Suprapubic skin (tissue), 4 donors: ENCODE results near the gene CLEC4A. TPM values are rescaled to one million over a fixed set of nuclear protein-coding genes. Genes with fewer than 3 reads are reported as not detected.
A peak's percentile ranks its signal among the peaks of the same experiment; 100 is the strongest.

Source experiments
- DNase-seq, 2 donors: peaks; one replicate each; pipeline ENCODE4 v3.0.0-alpha.2; 2019; ENCODE audit warnings: low spot score in 2 of 2
- H3K27ac ChIP-seq: fragments of 200-600 bp; sonication (generic); one replicate; pipeline ENCODE4 v1.5.1; 2019
- H3K27me3 ChIP-seq: fragments of 200-600 bp; sonication (generic); one replicate; pipeline ENCODE4 v1.5.1; 2019
- H3K36me3 ChIP-seq: fragments of 200-600 bp; sonication (generic); one replicate; pipeline ENCODE4 v1.5.1; 2019
- H3K4me1 ChIP-seq: fragments of 200-600 bp; sonication (generic); one replicate; pipeline ENCODE4 v1.5.1; 2019
- H3K4me3 ChIP-seq: fragments of 200-600 bp; sonication (generic); one replicate; pipeline ENCODE4 v1.5.1; 2019; ENCODE audit warnings: mild to moderate bottlenecking
- H3K9me3 ChIP-seq: fragments of 200-600 bp; sonication (generic); one replicate; pipeline ENCODE4 v1.5.1; 2019
- CTCF ChIP-seq, 2 donors: fragments of 200-600 bp in 1 of 2; fragments of 450-650 bp in 1 of 2; sonication (generic) in 1 of 2; IDR thresholded peaks; one replicate each; pipeline ENCODE4 v1.5.1; 2016 to 2019; ENCODE audit warnings: antibody characterized with exemption in 2 of 2, mild to moderate bottlenecking in 1 of 2, moderate library complexity in 1 of 2
- EP300 ChIP-seq: sonication (generic); formaldehyde crosslinking; IDR thresholded peaks from one replicate; pipeline ENCODE4 v1.6.1; 2017; ENCODE audit warnings: antibody characterized with exemption
- POLR2A ChIP-seq, 2 donors: fragments of 450-650 bp; IDR thresholded peaks; one replicate each; pipeline ENCODE4 v1.6.1; 2017; ENCODE audit warnings: antibody characterized with exemption in 2 of 2, mild to moderate bottlenecking in 2 of 2, moderate library complexity in 2 of 2
- POLR2AphosphoS5 ChIP-seq, 3 donors: sonication (generic); formaldehyde crosslinking; IDR thresholded peaks; one replicate each; pipeline ENCODE4 v1.6.1; 2017; ENCODE audit warnings: antibody characterized with exemption in 3 of 3
- WGBS: methylation state at CpG from one replicate; pipeline ENCODE4 v1.1.5; 2018; 5-methylcytosine and 5-hydroxymethylcytosine counted together
- total RNA-seq, 4 donors: library from RNA; depleted of rRNA; stranded (reverse); fragments of >200 nt; gene quantifications; one replicate each; pipeline ENCODE4 v1.1.0, GENCODE V29; 2016

Gene CLEC4A
- 1 to 10 TPM; 1.1 to 7.2 (median 1.7) TPM for total RNA-seq

DNA sequence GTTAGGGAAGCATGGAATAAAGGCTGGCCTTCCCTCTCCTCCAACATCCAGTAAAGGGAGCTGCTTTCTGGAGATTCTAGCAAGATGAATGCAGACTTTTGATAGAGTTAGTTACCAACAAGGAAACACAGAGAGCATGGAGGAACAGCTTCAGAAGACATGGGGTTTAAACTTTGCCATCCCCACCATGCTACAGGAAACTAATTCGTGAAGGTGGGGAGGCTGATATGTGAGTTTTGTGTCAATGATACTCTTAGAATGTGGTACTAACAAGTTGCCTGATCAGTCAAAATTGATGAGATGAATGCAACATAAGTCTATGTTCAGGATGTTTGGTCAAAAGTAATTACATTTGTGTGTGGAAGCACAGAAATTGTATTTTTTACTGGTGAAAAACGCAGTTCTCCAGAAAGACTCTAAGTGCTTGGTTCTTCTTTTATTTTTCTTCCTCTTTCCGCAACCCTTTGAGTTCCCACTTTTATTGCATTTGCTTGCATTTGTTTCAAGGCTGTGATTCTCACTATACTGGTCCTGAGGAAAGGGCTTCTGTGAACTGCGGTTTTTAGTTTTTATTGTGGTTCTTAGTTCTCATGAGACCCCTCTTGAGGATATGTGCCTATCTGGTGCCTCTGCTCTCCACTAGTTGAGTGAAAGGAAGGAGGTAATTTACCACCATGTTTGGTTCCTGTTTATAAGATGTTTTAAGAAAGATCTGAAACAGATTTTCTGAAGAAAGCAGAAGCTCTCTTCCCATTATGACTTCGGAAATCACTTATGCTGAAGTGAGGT is at the start of gene CLEC4A:
Gene CLEC4A (plus strand): TSS at position 494 of the 789 bp plus-strand sequence. CDS start 262 bp downstream, at position 756.
- Histone ChIP-seq H3K9me3 (no peaks in the 10 kb centered on the region), H3K27ac (no peak within 1 kb of the TSS), H3K36me3 (no peaks in the 10 kb centered on the region), H3K4me3 (peak within 1 kb of the TSS; percentile 2), H3K27me3 (no peaks in the 10 kb centered on the region), H3K4me1 (no peaks in the 10 kb centered on the region)
- no peak for DNase-seq
- TF ChIP-seq POLR2AphosphoS5 (IDR thresholded peaks at IDR 0.05), result no peak
- TF ChIP-seq CTCF (IDR thresholded peaks at IDR 0.05), result no peak
- TF ChIP-seq EP300, result no peak
- no peak for TF ChIP-seq POLR2A (IDR thresholded peaks at IDR 0.05)
- 79% methylated on average over 5 of the region's 5 CpGs for WGBS

GRCh38 chr12:8075935-8076334 is 47.5 kb upstream of the CLEC4A start:
- TF ChIP-seq CTCF (IDR thresholded peaks at IDR 0.05) (no peak), EP300 (no peak), POLR2A (IDR thresholded peaks at IDR 0.05) (no peak), POLR2AphosphoS5 (IDR thresholded peaks at IDR 0.05) (no peak)
- no peaks in the 10 kb centered on the region for H3K9me3 ChIP-seq
- no peak for DNase-seq
- H3K4me1 ChIP-seq, result peaks cover 2% of the 10 kb centered on the region
- H3K27ac ChIP-seq, result no peak overlapping the region
- no peaks in the 10 kb centered on the region for H3K27me3 ChIP-seq
- H3K36me3 ChIP-seq, result no peaks in the 10 kb centered on the region
- 90% methylated on average over 6 of the region's 6 CpGs for WGBS
- H3K4me3 ChIP-seq, result no peak overlapping the region

DNA sequence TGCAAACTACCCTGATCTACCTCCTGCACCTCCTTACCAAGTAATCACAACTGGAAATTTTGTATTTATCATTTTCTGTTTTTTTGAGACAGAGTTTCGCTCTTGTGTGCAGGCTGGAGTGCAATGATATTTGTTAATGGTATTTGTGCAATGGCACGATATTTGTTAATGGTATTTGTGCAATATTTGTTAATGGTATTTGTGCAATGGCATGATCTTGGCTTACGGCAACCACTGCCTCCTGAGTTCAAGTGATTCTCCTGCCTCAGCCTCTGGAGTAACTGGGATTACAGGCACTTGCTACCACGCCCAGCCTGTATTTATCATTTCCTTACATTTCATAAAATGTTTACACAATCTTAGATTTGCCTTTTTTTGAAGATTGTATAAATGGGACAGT is 47.1 kb upstream of the CLEC4A start:
- H3K4me1 ChIP-seq, result peaks cover 6% of the 10 kb centered on the region
- no peak overlapping the region for H3K27ac ChIP-seq
- DNase-seq, result no peak
- no peaks in the 10 kb centered on the region for H3K36me3 ChIP-seq
- WGBS, result 87% methylated on average over 4 of the region's 4 CpGs
- H3K27me3 ChIP-seq, result no peaks in the 10 kb centered on the region
- no peak overlapping the region for H3K4me3 ChIP-seq
- H3K9me3 ChIP-seq, result no peaks in the 10 kb centered on the region
- TF ChIP-seq CTCF (IDR thresholded peaks at IDR 0.05), result no peak
- TF ChIP-seq POLR2A (IDR thresholded peaks at IDR 0.05), result no peak
- TF ChIP-seq POLR2AphosphoS5 (IDR thresholded peaks at IDR 0.05), result no peak
- TF ChIP-seq EP300, result no peak

- no peaks in the 10 kb centered on the region for H3K36me3 ChIP-seq
- H3K27ac ChIP-seq, result no peak overlapping the region
- no peaks in the 10 kb centered on the region for H3K9me3 ChIP-seq
- H3K4me1 ChIP-seq, result peaks cover 9% of the 10 kb centered on the region
- no peak overlapping the region for H3K4me3 ChIP-seq
- no peak for TF ChIP-seq POLR2AphosphoS5 (IDR thresholded peaks at IDR 0.05)
- TF ChIP-seq POLR2A (IDR thresholded peaks at IDR 0.05), result no peak
- no peak for TF ChIP-seq EP300
- TF ChIP-seq CTCF (IDR thresholded peaks at IDR 0.05), result no peak
- 45% methylated on average over 4 of the region's 4 CpGs for WGBS
- no peak for DNase-seq
- no peaks in the 10 kb centered on the region for H3K27me3 ChIP-seq
Observed at GRCh38 chr12:8077207-8077606, 46.2 kb upstream of the CLEC4A start.

GRCh38 chr12:8078398-8078797 is 45.0 kb upstream of the CLEC4A start:
- DNase-seq, result no peak
- H3K4me1 ChIP-seq, result peaks cover 19% of the 10 kb centered on the region
- TF ChIP-seq POLR2AphosphoS5 (IDR thresholded peaks at IDR 0.05), result no peak
- no peak for TF ChIP-seq POLR2A (IDR thresholded peaks at IDR 0.05)
- TF ChIP-seq EP300, result no peak
- TF ChIP-seq CTCF (IDR thresholded peaks at IDR 0.05), result peak in 1 of 2 donors; percentile 13
- no peaks in the 10 kb centered on the region for H3K27me3 ChIP-seq
- 37% methylated on average over 4 of the region's 4 CpGs for WGBS
- H3K9me3 ChIP-seq, result no peaks in the 10 kb centered on the region
- H3K4me3 ChIP-seq, result no peak overlapping the region
- no peak overlapping the region for H3K27ac ChIP-seq
- no peaks in the 10 kb centered on the region for H3K36me3 ChIP-seq
